ENCODE measurements around the gene KCNH6.

The KCNH6 gene

DNA sequence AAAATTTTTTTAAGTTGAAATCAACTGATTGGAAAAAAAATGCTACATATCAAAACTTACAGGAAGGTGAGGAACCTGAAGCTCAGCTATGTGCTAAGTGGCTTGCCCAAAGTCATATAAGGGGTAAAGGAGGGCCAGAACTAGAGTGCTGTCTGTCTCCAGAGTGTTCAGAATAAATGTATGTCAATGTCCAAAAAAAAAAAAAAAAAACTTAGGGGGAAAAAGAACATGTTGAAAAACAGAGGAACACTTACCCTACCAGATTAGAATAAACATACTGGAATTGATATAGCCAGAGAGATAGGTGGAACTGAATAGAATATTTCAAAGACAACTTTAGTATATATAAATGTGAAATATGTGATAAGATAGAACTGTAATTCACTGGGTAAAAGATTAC is 38.7 kb downstream of the KCNH6 start:
- no peaks in the 10 kb centered on the region for H3K27me3 ChIP-seq
- H3K9me3 ChIP-seq: no peaks in the 10 kb centered on the region
- TF ChIP-seq, protein P1, sequence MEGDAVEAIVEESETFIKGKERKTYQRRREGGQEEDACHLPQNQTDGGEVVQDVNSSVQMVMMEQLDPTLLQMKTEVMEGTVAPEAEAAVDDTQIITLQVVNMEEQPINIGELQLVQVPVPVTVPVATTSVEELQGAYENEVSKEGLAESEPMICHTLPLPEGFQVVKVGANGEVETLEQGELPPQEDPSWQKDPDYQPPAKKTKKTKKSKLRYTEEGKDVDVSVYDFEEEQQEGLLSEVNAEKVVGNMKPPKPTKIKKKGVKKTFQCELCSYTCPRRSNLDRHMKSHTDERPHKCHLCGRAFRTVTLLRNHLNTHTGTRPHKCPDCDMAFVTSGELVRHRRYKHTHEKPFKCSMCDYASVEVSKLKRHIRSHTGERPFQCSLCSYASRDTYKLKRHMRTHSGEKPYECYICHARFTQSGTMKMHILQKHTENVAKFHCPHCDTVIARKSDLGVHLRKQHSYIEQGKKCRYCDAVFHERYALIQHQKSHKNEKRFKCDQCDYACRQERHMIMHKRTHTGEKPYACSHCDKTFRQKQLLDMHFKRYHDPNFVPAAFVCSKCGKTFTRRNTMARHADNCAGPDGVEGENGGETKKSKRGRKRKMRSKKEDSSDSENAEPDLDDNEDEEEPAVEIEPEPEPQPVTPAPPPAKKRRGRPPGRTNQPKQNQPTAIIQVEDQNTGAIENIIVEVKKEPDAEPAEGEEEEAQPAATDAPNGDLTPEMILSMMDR (IDR thresholded peaks at IDR 0.05): no peak
- H3K4me3 ChIP-seq (ENCODE audit: low read depth in 1 of 2, low read length in 1 of 2): no peak overlapping the region
- no peaks in the 10 kb centered on the region for H3K4me1 ChIP-seq (ENCODE audit: control insufficient read depth in 1 of 2, insufficient read depth in 1 of 2, low read depth in 1 of 2, low read length in 1 of 2)
- H3K36me3 ChIP-seq: no peaks in the 10 kb centered on the region
- H3K27ac ChIP-seq: no peak overlapping the region

- Histone ChIP-seq H3K4me1 (ENCODE audit: control insufficient read depth in 1 of 2, insufficient read depth in 1 of 2, low read depth in 1 of 2, low read length in 1 of 2) (no peaks in the 10 kb centered on the region), H3K4me3 (ENCODE audit: low read depth in 1 of 2, low read length in 1 of 2) (no peak overlapping the region), H3K27me3 (no peaks in the 10 kb centered on the region), H3K36me3 (no peaks in the 10 kb centered on the region), H3K9me3 (no peaks in the 10 kb centered on the region), H3K27ac (no peak overlapping the region)
- TF ChIP-seq, protein P1 (IDR thresholded peaks at IDR 0.05): no peak
Measured at GRCh38 chr17:63563339-63563738, 40.2 kb downstream of the KCNH6 start.

DNA sequence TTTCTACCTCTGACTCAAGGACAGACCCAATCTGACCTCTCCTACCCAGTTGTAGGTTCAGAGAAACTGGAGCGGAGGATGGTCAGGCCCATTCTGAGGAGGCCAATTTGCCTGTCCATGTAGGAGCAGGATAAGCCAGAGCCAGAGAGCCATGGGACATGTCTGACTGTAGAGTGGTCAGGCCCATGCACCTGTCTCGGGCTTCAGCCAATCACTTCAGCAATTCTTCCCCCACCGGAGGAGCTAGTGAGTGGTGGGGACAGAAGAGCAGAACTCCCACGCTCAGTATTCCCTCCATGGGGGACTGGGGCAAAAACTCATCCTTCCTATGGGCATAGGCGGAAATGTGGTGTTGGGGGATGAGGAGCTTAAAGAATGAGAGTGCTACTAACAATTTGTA is 41.4 kb downstream of the KCNH6 start:
- Histone ChIP-seq H3K36me3 (no peaks in the 10 kb centered on the region), H3K27me3 (no peaks in the 10 kb centered on the region), H3K9me3 (no peaks in the 10 kb centered on the region), H3K27ac (no peak overlapping the region), H3K4me3 (ENCODE audit: low read depth in 1 of 2, low read length in 1 of 2) (no peak overlapping the region), H3K4me1 (ENCODE audit: control insufficient read depth in 1 of 2, insufficient read depth in 1 of 2, low read depth in 1 of 2, low read length in 1 of 2) (no peaks in the 10 kb centered on the region)
- TF ChIP-seq, protein P1 (IDR thresholded peaks at IDR 0.05): no peak

- Histone ChIP-seq H3K27me3 (no peaks in the 10 kb centered on the region), H3K36me3 (no peaks in the 10 kb centered on the region), H3K9me3 (no peaks in the 10 kb centered on the region), H3K4me3 (ENCODE audit: low read depth in 1 of 2, low read length in 1 of 2) (no peak overlapping the region), H3K4me1 (ENCODE audit: control insufficient read depth in 1 of 2, insufficient read depth in 1 of 2, low read depth in 1 of 2, low read length in 1 of 2) (peaks cover 18% of the 10 kb centered on the region in 2 experiments), H3K27ac (no peak overlapping the region)
- TF ChIP-seq, protein P1 (IDR thresholded peaks at IDR 0.05): no peak
Measured at GRCh38 chr17:63567229-63567628, 44.1 kb downstream of the KCNH6 start.

- no peaks in the 10 kb centered on the region for H3K36me3 ChIP-seq
- peaks cover 28% of the 10 kb centered on the region in 2 experiments for H3K4me1 ChIP-seq (ENCODE audit: control insufficient read depth in 1 of 2, insufficient read depth in 1 of 2, low read depth in 1 of 2, low read length in 1 of 2)
- H3K4me3 ChIP-seq (ENCODE audit: low read depth in 1 of 2, low read length in 1 of 2): no peak overlapping the region
- no peak overlapping the region for H3K27ac ChIP-seq
- H3K9me3 ChIP-seq: no peaks in the 10 kb centered on the region
- H3K27me3 ChIP-seq: no peaks in the 10 kb centered on the region
- TF ChIP-seq, protein P1 (IDR thresholded peaks at IDR 0.05): no peak
Measured at GRCh38 chr17:63568563-63568962, 45.4 kb downstream of the KCNH6 start.
